WTC11 (cell line): Measurements from ENCODE around the gene FMN2. TPM values are rescaled to one million over a fixed set of nuclear protein-coding genes. Genes with fewer than 3 reads are reported as not detected.

ENCODE experiments used
- ATAC-seq: fragments of 200-7000 bp; cut with Tn5 transposase; 2 replicates; pipeline ENCODE4 v1.10.0; 2021; ENCODE audit warnings: mild to moderate bottlenecking, moderate library complexity
- CTCF ChIA-PET: fragments of 300-600 bp; sonication (Branson Sonifier 250); formaldehyde crosslinking; loops from one replicate; lab custom pipeline; 2021; ENCODE audit warnings: antibody characterized with exemption; lab: Charles Lee
- POLR2A ChIA-PET: fragments of 350-600 bp; sonication (Branson Sonifier 250); formaldehyde crosslinking; loops from one replicate; lab custom pipeline; 2021; ENCODE audit warnings: antibody characterized with exemption; lab: Charles Lee
- DNase-seq: peaks from one replicate; pipeline ENCODE4 v3.0.0; 2021; ENCODE audit warnings: low spot score
- H3K27ac Mint-ChIP-seq: 2 replicates; pipeline ENCODE4 v1.8.0; 2021; ENCODE audit warnings: mixed read lengths
- H3K27me3 Mint-ChIP-seq: 2 replicates; pipeline ENCODE4 v1.8.0; 2021; ENCODE audit warnings: low read depth, mild to moderate bottlenecking, moderate library complexity, mixed read lengths
- H3K36me3 Mint-ChIP-seq: 2 replicates; pipeline ENCODE4 v1.8.0; 2021; ENCODE audit warnings: mixed read lengths
- H3K4me1 Mint-ChIP-seq: 2 replicates; pipeline ENCODE4 v1.8.0; 2022; ENCODE audit warnings: mixed read lengths
- H3K4me3 Mint-ChIP-seq: 2 replicates; pipeline ENCODE4 v1.8.0; 2021; ENCODE audit warnings: mild to moderate bottlenecking, moderate library complexity, mixed read lengths
- H3K9me3 Mint-ChIP-seq: 2 replicates; pipeline ENCODE4 v1.8.0; 2021; ENCODE audit warnings: mixed read lengths
- CREB1 ChIP-seq: sonication (generic); formaldehyde crosslinking; IDR thresholded peaks from 2 replicates; pipeline ENCODE4 v1.8.0; 2023; ENCODE audit warnings: mild to moderate bottlenecking, missing genetic modification reagents
- EMX1 ChIP-seq: fragments of 250-450 bp; sonication (Bioruptor Pico); IDR thresholded peaks from 2 replicates; pipeline ENCODE4 v1.8.0; 2021; ENCODE audit warnings: mild to moderate bottlenecking
- ETV6 ChIP-seq: sonication (generic); formaldehyde crosslinking; IDR thresholded peaks from 2 replicates; pipeline ENCODE4 v1.8.1; 2022; ENCODE audit warnings: mild to moderate bottlenecking, missing genetic modification reagents
- FOXK1 ChIP-seq: sonication (generic); formaldehyde crosslinking; IDR thresholded peaks from 2 replicates; pipeline ENCODE4 v1.8.0; 2022; ENCODE audit warnings: mild to moderate bottlenecking, moderate library complexity, missing genetic modification reagents
- HMGA2 ChIP-seq: fragments of 250-450 bp; sonication (Bioruptor Pico); IDR thresholded peaks from 2 replicates; pipeline ENCODE4 v1.4.0; 2021; ENCODE audit warnings: mild to moderate bottlenecking, moderate library complexity
- IRF2 ChIP-seq: sonication (generic); formaldehyde crosslinking; IDR thresholded peaks from 2 replicates; pipeline ENCODE4 v1.8.0; 2022; ENCODE audit warnings: low read depth, missing genetic modification reagents, borderline replicate concordance
- KAT7 ChIP-seq: sonication (generic); formaldehyde crosslinking; IDR thresholded peaks from 2 replicates; pipeline ENCODE4 v1.8.1; 2023; ENCODE audit warnings: missing genetic modification reagents, mild to moderate bottlenecking, borderline replicate concordance
- NR2C2 ChIP-seq: sonication (generic); formaldehyde crosslinking; IDR thresholded peaks from 2 replicates; pipeline ENCODE4 v1.8.0; 2022; ENCODE audit warnings: mild to moderate bottlenecking, missing genetic modification reagents
- OVOL2 ChIP-seq: fragments of 250-450 bp; sonication (Bioruptor Pico); IDR thresholded peaks from 2 replicates; pipeline ENCODE4 v1.9.0; 2021; ENCODE audit warnings: mild to moderate bottlenecking, borderline replicate concordance
- RORB ChIP-seq: fragments of 250-450 bp; sonication (Bioruptor Pico); IDR thresholded peaks from 2 replicates; pipeline ENCODE4 v1.9.0; 2021; ENCODE audit warnings: mild to moderate bottlenecking
- SMAD4 ChIP-seq: sonication (generic); formaldehyde crosslinking; IDR thresholded peaks from 2 replicates; pipeline ENCODE4 v1.8.0; 2022; ENCODE audit warnings: mild to moderate bottlenecking, missing genetic modification reagents
- SP1 ChIP-seq: sonication (generic); formaldehyde crosslinking; conservative IDR thresholded peaks from 2 replicates; pipeline ENCODE4 v1.8.1; 2022; ENCODE audit warnings: missing genetic modification reagents
- TCF7 ChIP-seq: sonication (generic); formaldehyde crosslinking; IDR thresholded peaks from 2 replicates; pipeline ENCODE4 v1.8.0; 2022; ENCODE audit warnings: mild to moderate bottlenecking, low read depth, missing genetic modification reagents, moderate library complexity
- ZNF121 ChIP-seq: sonication (generic); formaldehyde crosslinking; IDR thresholded peaks from 2 replicates; pipeline ENCODE4 v1.8.0; 2023; ENCODE audit warnings: missing genetic modification reagents
- total RNA-seq: library from RNA; stranded (reverse); gene quantifications from 3 replicates; pipeline ENCODE4 v1.2.3, GENCODE V29; 2021
- TF ChIP-seq, protein P1 (sequence below): sonication (generic); formaldehyde crosslinking; IDR thresholded peaks from 2 replicates; pipeline ENCODE4 v1.8.0; 2023; ENCODE audit warnings: mild to moderate bottlenecking, missing genetic modification reagents
- TF ChIP-seq, protein P2 (sequence below): sonication (generic); formaldehyde crosslinking; IDR thresholded peaks from 2 replicates; pipeline ENCODE4 v1.8.1; 2022; ENCODE audit warnings: mild to moderate bottlenecking, missing genetic modification reagents, moderate library complexity, borderline replicate concordance
- TF ChIP-seq, protein P3 (sequence below): sonication (generic); formaldehyde crosslinking; IDR thresholded peaks from 2 replicates; pipeline ENCODE4 v1.8.0; 2022; ENCODE audit warnings: mild to moderate bottlenecking, missing genetic modification reagents
- TF ChIP-seq, protein P4 (sequence below): sonication (generic); formaldehyde crosslinking; conservative IDR thresholded peaks from 2 replicates; pipeline ENCODE4 v1.8.1; 2022; ENCODE audit warnings: mild to moderate bottlenecking, missing genetic modification reagents
- TF ChIP-seq, protein P5 (sequence below): sonication (generic); formaldehyde crosslinking; IDR thresholded peaks from 2 replicates; pipeline ENCODE4 v1.8.1; 2022; ENCODE audit warnings: low read depth, missing genetic modification reagents, borderline replicate concordance

FMN2 gene
- total RNA-seq, 1 experiment from 2014 or later = 1.8 TPM

DNA sequence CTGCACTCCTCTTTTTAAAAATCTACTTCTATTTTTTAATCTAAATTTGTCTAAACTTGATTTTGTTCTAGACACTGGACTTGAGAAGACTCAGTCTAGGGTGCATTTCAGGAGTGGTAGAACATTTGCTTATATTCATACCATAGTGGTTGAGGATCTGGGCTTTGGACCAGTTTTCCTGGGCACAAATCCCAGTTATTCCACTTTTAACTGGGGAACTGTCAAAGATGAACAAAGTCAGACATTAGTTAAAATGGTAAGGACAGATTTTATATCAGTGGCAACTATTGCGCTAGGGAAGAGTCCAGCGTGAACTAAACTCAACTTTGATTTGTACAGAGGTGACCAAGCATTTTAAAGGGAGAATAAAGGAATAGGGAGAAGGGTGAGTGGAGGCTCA is 102.4 kb downstream of the FMN2 start:
- no peak overlapping the region for H3K4me3 Mint-ChIP-seq
- DNase-seq = no peak
- POLR2A ChIA-PET = no interaction called here
- CTCF ChIA-PET = no interaction called here
- no peak for ATAC-seq
- no peak overlapping the region for H3K27ac Mint-ChIP-seq
- peaks cover 3% of the 10 kb centered on the region; the same call in 1 of the 2 replicates for H3K4me1 Mint-ChIP-seq
- H3K27me3 Mint-ChIP-seq = no peaks in the 10 kb centered on the region
- H3K9me3 Mint-ChIP-seq = no peaks in the 10 kb centered on the region
- H3K36me3 Mint-ChIP-seq = no peaks in the 10 kb centered on the region
- TF ChIP-seq, protein P1, sequence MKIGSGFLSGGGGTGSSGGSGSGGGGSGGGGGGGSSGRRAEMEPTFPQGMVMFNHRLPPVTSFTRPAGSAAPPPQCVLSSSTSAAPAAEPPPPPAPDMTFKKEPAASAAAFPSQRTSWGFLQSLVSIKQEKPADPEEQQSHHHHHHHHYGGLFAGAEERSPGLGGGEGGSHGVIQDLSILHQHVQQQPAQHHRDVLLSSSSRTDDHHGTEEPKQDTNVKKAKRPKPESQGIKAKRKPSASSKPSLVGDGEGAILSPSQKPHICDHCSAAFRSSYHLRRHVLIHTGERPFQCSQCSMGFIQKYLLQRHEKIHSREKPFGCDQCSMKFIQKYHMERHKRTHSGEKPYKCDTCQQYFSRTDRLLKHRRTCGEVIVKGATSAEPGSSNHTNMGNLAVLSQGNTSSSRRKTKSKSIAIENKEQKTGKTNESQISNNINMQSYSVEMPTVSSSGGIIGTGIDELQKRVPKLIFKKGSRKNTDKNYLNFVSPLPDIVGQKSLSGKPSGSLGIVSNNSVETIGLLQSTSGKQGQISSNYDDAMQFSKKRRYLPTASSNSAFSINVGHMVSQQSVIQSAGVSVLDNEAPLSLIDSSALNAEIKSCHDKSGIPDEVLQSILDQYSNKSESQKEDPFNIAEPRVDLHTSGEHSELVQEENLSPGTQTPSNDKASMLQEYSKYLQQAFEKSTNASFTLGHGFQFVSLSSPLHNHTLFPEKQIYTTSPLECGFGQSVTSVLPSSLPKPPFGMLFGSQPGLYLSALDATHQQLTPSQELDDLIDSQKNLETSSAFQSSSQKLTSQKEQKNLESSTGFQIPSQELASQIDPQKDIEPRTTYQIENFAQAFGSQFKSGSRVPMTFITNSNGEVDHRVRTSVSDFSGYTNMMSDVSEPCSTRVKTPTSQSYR (CRISPR knock-in tag) = no peak
- TF ChIP-seq SP1 (no peak), SMAD4 (no peak), ZNF121 (CRISPR knock-in tag) (no peak), ETV6 (CRISPR knock-in tag) (no peak), OVOL2 (CRISPR knock-in tag) (no peak), RORB (no peak), HMGA2 (CRISPR knock-in tag) (no peak), TCF7 (CRISPR knock-in tag) (no peak), NR2C2 (no peak), CREB1 (CRISPR knock-in tag) (no peak), EMX1 (CRISPR knock-in tag) (no peak)
- TF ChIP-seq, protein P2, sequence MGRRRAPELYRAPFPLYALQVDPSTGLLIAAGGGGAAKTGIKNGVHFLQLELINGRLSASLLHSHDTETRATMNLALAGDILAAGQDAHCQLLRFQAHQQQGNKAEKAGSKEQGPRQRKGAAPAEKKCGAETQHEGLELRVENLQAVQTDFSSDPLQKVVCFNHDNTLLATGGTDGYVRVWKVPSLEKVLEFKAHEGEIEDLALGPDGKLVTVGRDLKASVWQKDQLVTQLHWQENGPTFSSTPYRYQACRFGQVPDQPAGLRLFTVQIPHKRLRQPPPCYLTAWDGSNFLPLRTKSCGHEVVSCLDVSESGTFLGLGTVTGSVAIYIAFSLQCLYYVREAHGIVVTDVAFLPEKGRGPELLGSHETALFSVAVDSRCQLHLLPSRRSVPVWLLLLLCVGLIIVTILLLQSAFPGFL (CRISPR knock-in tag) = no peak
- TF ChIP-seq, protein P3, sequence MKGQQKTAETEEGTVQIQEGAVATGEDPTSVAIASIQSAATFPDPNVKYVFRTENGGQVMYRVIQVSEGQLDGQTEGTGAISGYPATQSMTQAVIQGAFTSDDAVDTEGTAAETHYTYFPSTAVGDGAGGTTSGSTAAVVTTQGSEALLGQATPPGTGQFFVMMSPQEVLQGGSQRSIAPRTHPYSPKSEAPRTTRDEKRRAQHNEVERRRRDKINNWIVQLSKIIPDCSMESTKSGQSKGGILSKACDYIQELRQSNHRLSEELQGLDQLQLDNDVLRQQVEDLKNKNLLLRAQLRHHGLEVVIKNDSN (CRISPR knock-in tag) = no peak
- TF ChIP-seq, protein P4, sequence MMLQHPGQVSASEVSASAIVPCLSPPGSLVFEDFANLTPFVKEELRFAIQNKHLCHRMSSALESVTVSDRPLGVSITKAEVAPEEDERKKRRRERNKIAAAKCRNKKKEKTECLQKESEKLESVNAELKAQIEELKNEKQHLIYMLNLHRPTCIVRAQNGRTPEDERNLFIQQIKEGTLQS (CRISPR knock-in tag) = no peak

DNA sequence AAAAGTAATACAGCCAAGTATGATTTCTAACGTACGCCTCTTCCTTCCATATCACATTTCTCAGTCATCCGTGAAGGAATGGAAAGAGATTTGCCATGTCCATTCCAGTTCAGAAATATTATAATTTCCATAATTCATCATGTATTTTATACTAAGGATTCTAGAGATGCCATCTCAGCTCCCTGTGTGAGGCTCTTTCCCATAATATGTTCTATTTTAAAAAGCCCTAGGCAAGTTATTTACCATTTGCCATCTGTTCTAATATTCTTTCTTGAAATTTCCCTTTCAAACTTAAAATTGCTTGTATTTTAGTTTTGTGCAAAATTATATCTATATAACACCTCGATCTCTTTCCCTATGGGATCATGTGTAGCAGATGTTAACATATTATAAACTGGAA is 106.7 kb downstream of the FMN2 start:
- Mint-ChIP-seq H3K36me3 (peaks cover 14% of the 10 kb centered on the region), H3K4me3 (no peak overlapping the region), H3K4me1 (no peaks in the 10 kb centered on the region), H3K27me3 (no peaks in the 10 kb centered on the region), H3K27ac (no peak overlapping the region), H3K9me3 (peaks cover 19% of the 10 kb centered on the region)
- TF ChIP-seq KAT7 (CRISPR knock-in tag) (no peak), FOXK1 (CRISPR knock-in tag) (no peak), OVOL2 (CRISPR knock-in tag) (no peak), IRF2 (CRISPR knock-in tag) (no peak)
- TF ChIP-seq, protein P5, sequence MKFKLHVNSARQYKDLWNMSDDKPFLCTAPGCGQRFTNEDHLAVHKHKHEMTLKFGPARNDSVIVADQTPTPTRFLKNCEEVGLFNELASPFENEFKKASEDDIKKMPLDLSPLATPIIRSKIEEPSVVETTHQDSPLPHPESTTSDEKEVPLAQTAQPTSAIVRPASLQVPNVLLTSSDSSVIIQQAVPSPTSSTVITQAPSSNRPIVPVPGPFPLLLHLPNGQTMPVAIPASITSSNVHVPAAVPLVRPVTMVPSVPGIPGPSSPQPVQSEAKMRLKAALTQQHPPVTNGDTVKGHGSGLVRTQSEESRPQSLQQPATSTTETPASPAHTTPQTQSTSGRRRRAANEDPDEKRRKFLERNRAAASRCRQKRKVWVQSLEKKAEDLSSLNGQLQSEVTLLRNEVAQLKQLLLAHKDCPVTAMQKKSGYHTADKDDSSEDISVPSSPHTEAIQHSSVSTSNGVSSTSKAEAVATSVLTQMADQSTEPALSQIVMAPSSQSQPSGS = no peak
- ATAC-seq = no peak
- ChIA-PET POLR2A (no interaction called here), CTCF (no interaction called here)
- DNase-seq = no peak
